Urothelium cell line (cell line): ENCODE measurements around the gene ZNF165.
"Not testable (repeated sequence)": the region's sequence is repeated elsewhere in the genome, so short reads cannot be mapped to it uniquely, and the experiment has no call there.

Experiments
- DNase-seq: peaks from one replicate; pipeline ENCODE4 v3.0.0; 2011; ENCODE audit warnings: low spot score, mixed read lengths
- FAIRE-seq: peaks from 2 replicates; lab custom pipeline; 2011; peaks lifted over from hg19 to GRCh38; lab: Jason Lieb, UNC

Gene ZNF165

DNA sequence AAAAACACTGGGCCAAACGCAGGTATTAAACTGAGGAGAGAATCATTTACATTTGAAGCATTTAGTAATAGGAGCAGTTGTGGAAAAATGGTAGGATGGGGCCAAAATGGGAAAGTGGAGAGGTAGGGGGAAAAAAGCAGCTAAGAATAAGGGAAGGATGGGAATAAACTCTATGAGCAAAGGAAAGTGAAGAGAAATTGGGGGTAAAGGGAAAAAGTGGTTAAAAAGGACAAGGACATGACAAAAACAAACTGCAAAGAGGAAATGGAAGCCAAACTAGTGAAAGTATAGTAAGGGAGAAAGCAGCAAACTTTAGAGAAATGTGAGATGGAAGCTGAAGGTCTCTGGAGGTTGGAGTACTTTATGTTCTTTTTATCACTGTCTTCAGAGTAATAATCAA lies 37.8 kb downstream of the ZNF165 start:
- DNase-seq (no peak), FAIRE-seq (no peak)

DNA sequence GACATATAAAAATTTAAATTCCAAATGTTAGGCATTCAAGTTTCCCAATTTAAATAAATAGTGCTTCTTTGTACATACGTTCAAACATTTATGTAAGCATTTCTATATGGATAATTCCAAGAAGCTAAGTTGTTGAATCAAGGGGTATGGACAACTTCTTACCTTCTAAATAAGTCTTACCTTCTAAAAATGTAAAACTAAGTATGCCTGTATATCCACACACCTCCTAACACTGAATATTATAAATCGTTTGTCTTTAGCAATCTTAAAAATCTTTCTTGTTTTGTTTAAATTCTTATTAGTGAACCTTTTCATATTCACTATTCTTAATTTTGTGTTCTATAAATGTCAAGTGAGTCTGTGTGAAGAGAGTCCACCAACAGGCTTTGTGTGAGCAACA lies 41.5 kb downstream of the ZNF165 start:
- FAIRE-seq (no peak), DNase-seq (no peak)

GRCh38 chr6:28122283-28122682 lies 41.9 kb downstream of the ZNF165 start:
- not testable (repeated sequence) for FAIRE-seq, DNase-seq

- DNase-seq (peak; percentile 86), FAIRE-seq (peak; percentile 35)
Measured at GRCh38 chr6:28124350-28124970, 44.1 kb downstream of the ZNF165 start, which contains the start of gene ZSCAN16. Gene ZSCAN16 (plus strand): TSS chr6:28124609. CDS start chr6:28125444, 835 bp downstream.

- DNase-seq (no peak), FAIRE-seq (no peak)
Measured at GRCh38 chr6:28124971-28125353, 44.6 kb downstream of the ZNF165 start.

DNA sequence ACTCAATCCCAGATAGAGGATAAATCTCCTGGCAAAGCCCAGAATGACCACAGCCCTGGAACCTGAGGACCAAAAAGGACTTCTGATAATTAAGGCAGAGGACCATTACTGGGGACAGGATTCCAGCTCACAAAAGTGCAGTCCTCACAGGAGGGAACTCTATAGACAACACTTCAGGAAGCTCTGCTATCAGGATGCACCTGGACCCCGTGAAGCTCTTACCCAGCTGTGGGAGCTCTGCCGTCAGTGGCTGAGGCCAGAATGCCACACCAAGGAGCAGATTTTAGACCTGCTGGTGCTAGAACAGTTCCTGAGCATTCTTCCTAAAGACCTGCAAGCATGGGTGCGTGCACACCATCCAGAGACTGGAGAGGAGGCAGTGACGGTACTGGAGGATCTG lies 45.0 kb downstream of the ZNF165 start:
- FAIRE-seq (no peak), DNase-seq (no peak)

GRCh38 chr6:28134015-28134414 lies 53.6 kb downstream of the ZNF165 start:
- DNase-seq, result no peak

DNA sequence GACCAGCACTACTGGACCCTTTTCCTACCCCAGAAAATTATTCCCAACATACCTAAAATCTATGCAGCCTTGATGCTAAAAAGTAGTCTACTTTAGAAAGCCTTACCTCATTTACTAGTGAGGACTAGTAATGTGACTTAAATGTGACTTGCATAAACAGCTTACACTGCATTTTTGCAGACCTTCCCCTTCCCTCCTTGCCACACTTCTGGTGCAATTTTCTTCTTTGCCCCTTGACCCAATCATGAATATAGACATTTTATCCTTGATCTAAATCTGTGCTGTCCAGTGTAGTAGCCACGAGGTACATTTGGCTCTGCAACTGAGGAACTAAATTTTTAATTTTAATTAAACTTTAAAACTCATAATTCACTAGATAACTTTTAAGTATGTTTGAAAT lies 54.3 kb downstream of the ZNF165 start:
- DNase-seq (no peak), FAIRE-seq (no peak)

More at GRCh38 chr6:28134015-28134414, 53.6 kb downstream of the ZNF165 start:
- no peak for FAIRE-seq

DNA sequence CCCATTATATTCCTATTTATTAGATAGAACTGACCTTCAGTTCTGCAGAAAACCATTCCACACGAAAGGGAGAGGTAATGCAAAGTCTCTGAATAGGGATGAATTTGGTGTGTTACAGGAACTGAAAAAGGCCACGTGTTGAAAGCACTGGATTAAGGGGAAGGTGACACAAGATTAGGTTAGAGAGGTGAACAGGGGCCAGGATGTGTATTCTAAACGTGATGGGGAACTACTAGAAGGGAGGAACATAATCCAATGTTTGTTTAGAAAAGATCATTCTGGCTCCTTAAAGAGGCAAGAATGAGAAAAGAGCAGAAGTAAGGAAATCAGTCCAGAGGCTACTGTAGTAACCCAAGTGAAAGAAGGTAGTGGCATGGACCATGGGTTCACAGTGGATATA lies 55.0 kb downstream of the ZNF165 start:
- no peak for FAIRE-seq
- no peak for DNase-seq

- FAIRE-seq, result no peak
- DNase-seq, result peak; percentile 86
Measured at GRCh38 chr6:28136585-28137504, 56.5 kb downstream of the ZNF165 start.

DNA sequence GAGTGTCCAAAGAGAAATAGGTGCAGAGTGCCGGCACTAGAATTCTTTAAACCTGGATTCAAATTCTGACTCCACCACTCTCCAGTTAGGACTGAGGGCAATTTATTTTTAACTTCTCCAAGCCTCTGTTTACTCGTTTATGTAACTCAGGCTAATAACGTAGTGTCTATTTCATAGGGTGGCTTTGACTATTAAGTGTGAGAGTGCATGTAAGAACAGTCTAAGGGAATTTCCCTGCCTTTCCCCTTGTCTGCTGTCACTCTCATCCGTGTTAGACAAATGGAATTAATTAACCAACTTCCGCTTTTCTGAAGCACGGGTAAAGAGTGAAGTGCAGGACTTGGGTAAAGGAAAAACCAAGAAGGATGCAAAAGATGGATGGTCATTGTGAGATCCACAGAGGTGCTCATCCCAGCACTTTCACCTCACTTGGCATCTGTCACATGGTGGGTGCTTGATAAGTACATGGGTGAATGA lies 57.2 kb downstream of the ZNF165 start:
- DNase-seq, result no peak
- FAIRE-seq, result no peak
